Cortex of kidney (tissue), 1 donor: Measurements from ENCODE around the gene TCN1.

ENCODE experiments used
- DNase-seq: peaks from one replicate; lab custom pipeline; 2025; lab: John Stamatoyannopoulos, UW

TCN1 gene

GRCh38 chr11:59807047-59807610 lies 59.2 kb downstream of the TCN1 start:
- no peak for DNase-seq

DNA sequence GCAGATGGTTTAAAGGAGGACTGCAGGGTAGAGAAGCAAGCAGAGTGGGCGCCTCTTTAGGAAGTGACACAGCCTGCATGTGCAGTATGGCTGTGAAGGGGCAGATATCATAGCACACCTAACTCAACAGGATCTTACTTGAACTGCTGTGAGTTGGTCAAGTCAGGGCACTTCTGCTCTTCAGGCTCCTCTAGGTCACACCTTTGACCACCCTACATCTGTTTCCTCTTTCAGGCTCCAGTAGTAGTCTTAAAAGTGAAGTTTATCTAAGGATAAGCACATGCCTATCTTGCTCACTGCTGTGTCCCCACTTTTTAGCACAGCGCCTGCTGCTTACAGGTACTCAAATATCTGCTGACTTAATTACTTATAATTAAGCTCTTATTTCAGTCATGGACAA lies 62.2 kb downstream of the TCN1 start:
- DNase-seq = no peak
